ENCODE measurements around the gene GCNT1.
"Not testable (repeated sequence)": the region's sequence is repeated elsewhere in the genome, so short reads cannot be mapped to it uniquely, and the experiment has no call there.

Gene GCNT1

DNA sequence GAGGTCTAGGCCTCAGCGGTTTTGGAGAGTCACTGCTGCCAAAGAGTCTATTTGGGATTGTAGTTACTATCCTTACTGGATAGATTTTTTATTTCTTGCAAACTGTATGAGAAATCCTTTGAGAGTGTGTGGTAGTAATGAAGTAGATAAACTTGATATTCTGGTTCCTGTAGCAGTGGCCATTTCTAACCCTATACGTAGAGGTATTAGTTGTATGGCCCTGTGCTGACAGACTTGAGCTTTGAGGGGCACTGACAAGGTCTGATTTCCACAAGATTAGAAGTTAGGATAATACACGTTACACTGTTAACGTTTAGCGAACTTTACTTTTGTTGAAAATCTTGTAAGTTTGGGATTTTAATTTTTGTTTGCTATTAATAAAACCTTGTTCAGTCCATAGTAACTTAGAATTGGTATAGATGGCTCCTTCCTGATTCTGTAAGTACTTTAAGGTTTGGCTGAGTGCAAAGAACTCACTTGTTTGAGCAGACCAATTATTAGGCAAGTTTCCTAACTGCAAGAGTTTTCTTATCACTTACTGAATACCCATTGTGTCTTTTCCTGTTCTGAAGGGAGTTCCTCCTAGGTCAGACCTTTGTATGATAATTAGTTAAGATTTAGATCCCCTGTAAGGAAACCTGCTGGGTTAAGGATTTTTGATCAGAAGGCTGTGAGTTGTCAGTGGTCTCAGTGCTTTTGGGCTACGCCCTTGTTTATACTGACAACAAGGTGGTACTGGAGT is 31.4 kb downstream of the GCNT1 start:
- DNase-seq: no peak

GRCh38 chr9:76491056-76491455 is 32.1 kb downstream of the GCNT1 start:
- DNase-seq: not testable (repeated sequence)

DNA sequence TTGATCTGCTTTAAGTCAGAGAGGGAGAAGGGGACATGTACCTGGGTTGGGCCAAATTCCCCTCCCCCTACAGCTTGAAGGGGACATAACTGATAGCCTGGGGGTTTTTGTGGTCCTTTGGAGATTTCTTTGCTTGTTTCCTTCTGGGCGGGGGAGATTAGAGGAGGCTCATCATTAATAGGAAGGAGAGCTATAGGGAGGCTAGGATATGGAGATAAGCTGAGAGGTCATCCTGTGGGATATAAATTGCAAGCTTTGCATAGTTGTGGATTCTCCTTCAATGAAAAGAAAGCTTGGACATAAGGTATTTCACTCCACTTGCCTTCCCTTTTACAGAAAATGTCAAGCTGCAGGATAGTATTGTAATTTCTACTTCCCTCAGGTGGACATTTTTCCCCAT is 34.5 kb downstream of the GCNT1 start:
- not testable (repeated sequence) for DNase-seq

GRCh38 chr9:76500061-76500460 is 41.1 kb downstream of the GCNT1 start:
- no peak for DNase-seq

- DNase-seq: no peak
Observed at GRCh38 chr9:76502746-76503145, 43.8 kb downstream of the GCNT1 start.

DNA sequence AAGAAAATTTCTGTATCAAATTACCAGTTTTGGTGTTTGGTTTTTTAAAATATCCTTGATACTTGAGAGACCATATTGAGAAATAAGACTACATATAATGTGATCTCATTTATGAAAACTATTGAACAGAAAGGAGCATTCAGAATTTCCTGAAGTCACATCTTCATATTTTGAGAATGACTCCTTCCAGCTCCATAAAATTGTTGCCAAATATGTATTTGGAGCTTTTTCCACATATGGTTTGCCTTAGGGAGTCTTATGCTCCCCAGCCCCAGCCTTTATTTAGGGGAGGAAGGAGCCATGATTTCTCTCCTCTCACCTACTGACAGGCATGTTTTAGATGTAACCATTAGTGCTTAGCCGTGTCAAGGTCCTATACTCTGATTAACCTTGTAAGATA is 51.1 kb downstream of the GCNT1 start:
- DNase-seq: no peak

DNA sequence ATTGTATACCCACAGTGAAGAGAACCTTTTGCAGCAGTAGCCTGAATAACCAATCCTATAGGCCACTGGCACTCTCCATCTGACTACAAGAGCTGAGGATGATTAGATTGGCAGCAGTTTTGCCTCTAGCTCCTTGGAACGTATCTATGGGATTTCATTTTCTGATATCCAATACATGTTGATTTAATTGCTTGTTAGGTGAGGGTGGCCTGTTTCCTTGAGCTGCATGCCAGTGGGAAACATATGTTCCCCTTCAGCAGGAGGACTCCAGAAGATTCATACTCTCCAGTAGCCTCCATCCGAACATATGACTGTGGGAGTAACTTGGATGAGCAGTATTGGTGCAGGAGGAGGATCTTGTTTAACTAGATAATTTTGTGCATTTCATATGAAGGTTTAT is 51.5 kb downstream of the GCNT1 start:
- no peak for DNase-seq

GRCh38 chr9:76512826-76513225 is 53.8 kb downstream of the GCNT1 start:
- DNase-seq: no peak

DNA sequence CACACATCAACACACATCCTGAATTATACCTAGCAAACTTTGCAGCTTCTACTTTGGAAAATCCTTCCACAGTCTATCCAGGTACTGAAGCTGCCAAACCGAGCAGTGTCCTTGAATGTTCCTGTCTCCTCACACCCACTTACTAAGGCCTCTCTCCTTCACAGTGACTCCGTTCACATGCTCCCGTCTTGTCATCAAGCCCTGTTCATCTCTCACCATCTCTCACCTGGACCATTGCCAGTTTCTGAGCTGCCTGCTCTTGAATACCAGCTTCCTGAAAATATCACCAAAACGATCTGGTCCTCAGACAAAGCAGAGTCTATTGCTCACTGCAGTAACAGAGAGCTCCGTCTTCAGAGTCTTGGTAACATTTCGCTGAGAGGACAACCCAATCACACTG is 57.4 kb downstream of the GCNT1 start:
- no peak for DNase-seq

DNA sequence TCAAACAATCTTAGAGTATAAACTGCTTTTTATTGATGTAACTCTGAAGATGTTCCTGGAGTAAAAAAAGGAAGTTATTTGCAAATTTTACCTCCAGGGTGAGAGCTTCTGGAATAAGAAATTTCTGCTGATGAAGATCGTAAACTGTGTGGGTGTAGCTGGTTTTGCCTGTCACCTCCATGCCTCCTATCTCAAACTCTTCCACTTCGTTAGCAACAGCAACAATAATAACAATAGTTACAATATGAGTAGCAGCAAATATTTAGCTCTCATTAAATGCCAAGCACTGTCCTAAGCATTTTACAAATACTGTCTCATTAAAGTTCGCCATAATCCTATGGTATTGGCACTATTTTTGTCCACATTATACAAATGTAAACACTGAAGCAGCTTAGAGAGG is 57.9 kb downstream of the GCNT1 start:
- DNase-seq: no peak

- DNase-seq: peak; percentile 16
Observed at GRCh38 chr9:76519075-76519835, 60.3 kb downstream of the GCNT1 start.

DNA sequence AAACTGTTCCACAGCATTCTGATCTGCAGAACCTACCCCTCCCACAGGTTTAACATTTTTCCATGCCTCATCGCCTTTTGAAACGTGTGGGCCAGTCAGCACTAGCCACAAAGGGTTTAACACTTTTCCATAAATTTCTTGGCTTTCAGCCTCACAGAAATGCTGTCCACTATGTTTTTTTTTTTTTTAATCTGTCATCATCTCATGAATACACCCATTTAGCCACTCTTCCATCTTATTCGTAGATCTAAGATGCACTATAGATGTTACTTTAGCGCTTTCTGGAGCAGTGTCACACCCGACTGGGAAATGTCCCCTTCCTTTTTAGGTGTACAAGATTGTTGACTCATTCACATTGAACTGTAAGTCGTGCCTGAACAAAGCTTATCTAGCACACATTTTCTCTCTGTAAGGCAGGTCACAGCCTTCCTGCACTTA is 62.3 kb downstream of the GCNT1 start:
- no peak for DNase-seq

DNA sequence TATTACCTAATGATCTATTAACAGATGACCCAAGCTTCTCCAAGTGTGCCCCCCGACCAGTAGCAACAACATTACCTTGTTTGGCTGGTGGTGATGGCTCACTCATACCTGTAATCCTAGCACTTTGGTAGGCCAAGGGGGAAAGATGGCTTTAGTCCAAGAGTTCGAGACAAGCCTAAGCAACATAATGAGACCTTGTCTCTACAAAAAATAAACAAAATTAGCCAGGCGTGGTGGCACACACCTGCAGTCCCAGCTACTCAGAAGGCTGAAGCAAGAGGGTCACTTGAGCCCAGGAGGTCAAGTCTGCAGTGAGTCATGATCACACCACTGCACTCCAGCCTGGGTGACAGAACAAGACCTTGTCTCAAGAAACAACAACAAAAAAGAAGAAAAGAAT is 62.9 kb downstream of the GCNT1 start:
- no peak for DNase-seq

DNA sequence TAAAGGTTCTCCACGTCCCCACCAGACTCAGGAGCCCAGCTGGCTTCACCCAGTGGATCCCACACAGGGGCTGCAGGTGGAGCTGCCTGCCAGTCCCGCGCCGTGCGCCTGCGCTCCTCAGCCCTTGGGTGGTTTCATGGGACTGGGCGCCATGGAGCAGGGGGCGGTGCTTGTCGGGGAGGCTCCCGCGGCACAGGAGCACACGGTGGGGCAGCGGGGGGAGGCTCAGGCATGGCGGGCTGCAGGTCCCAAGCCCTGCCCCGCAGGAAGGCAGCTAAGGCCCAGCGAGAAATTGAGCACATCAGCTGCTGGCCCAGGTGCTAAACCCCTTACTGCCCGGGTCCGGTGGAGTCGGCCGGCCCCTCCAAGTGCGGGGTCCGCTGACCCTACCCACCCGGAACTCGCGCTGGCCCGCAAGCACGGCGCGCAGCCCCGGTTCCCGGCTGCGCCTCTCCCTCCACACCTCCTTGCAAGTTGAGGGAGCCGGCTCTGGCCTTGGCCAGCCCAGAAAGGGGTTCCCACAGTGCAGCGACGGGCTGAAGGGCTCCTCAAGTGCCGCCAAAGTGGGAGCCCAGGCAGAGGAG is 64.7 kb downstream of the GCNT1 start:
- not testable (repeated sequence) for DNase-seq

DNA sequence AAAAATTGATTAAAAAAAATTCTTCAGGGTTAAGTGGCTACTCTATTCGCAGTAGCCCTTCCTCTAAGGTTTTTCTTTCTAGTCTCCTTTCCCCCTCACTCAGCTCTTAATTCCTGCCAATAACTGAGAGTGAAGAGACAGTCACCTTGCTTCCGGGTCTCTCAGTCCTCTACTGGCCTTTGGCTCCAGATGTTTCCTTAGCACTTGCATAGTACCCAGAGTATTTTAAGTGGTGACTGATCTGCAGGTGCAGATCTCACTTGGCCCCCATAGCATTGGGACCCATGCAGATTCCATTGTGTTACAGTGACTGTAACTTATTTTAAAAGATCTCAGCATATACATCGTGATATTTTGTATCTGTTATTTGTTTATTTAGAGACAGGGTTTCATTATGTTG is 66.2 kb downstream of the GCNT1 start:
- DNase-seq: no peak

DNA sequence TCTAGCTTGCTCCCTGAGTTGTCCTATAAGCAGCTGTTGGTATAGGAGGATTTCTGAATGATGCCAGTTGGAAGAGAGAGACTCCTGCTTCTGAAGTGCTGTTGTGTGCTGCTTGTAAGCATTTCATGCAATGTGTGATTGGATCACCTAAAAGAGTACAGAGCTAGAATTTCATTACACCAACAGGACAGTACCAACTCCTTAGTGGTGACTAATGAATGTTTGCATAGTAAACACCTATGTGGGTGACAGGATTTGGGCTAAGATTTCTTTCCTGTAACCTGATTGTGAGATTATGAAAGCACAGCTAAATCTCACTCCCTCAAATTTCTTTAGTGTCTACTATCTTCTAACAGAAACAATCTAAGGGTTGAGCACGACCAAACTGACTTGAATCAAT is 67.0 kb downstream of the GCNT1 start:
- no peak for DNase-seq

GRCh38 chr9:76528056-76528455 is 69.1 kb downstream of the GCNT1 start:
- DNase-seq: no peak

- DNase-seq: no peak
Observed at GRCh38 chr9:76528642-76529190, 69.7 kb downstream of the GCNT1 start.

DNA sequence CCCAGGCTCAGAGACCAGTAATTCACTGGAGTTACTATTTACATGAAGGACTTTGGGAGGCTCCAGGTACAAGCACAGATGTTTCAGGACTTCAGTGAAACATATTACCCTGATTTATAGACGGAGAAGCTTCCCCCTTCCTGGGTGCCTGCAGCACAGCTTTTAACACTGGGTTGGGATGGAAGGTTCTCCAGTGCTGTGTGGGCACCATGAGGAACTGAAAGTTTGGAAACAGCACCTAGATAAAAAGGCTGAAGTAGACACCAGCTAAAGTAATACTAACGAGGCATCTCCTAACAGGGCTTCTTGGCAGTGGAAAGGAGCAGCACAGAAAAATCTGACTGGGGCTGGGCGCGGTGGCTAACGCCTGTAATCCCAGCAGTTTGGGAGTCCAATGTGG is 70.7 kb downstream of the GCNT1 start:
- no peak for DNase-seq

- no peak for DNase-seq
Observed at GRCh38 chr9:76530458-76531110, 71.6 kb downstream of the GCNT1 start.

GRCh38 chr9:76531231-76531780 is 72.3 kb downstream of the GCNT1 start:
- no peak for DNase-seq

GRCh38 chr9:76532877-76533276 is 73.9 kb downstream of the GCNT1 start:
- not testable (repeated sequence) for DNase-seq
